ENCODE measurements around the gene FLT4.

DNA sequence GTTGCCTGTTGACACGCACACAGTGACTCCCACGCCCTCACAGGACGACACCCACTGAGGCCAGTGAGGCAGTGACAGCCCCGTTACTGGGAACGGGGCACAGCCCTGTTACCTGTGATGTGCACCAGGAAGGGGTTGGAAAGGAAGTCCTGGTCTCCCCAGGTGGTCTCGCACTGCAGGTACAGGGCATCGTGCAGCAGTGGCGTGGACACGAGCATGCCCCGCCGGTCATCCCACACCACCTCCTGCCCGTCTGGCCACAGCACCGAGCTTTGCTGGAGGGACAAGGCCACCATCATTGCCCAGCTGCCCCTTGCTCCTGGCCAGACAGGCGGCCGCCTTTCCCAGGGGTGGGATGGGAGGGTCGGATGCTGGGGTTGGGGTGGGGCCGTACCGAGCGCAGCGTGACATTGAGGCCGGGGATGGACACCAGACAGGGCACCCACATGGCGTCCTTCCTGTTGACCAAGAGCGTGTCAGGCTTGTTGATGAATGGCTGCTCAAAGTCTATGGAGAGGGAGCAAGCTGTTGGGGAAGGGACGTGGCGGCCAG, 19.5 kb downstream of the FLT4 start:
- no peak for TF ChIP-seq MYC (IDR thresholded peaks at IDR 0.05; ENCODE audit: borderline replicate concordance, low read length)
- TF ChIP-seq, protein P1, sequence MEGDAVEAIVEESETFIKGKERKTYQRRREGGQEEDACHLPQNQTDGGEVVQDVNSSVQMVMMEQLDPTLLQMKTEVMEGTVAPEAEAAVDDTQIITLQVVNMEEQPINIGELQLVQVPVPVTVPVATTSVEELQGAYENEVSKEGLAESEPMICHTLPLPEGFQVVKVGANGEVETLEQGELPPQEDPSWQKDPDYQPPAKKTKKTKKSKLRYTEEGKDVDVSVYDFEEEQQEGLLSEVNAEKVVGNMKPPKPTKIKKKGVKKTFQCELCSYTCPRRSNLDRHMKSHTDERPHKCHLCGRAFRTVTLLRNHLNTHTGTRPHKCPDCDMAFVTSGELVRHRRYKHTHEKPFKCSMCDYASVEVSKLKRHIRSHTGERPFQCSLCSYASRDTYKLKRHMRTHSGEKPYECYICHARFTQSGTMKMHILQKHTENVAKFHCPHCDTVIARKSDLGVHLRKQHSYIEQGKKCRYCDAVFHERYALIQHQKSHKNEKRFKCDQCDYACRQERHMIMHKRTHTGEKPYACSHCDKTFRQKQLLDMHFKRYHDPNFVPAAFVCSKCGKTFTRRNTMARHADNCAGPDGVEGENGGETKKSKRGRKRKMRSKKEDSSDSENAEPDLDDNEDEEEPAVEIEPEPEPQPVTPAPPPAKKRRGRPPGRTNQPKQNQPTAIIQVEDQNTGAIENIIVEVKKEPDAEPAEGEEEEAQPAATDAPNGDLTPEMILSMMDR (IDR thresholded peaks at IDR 0.05), result no peak
- no peak for TF ChIP-seq KDM5A (IDR thresholded peaks at IDR 0.05)
- TF ChIP-seq RAD21 (conservative IDR thresholded peaks at IDR 0.05 in 1 of 2, IDR thresholded peaks at IDR 0.05 in 1 of 2), result no peak
- TF ChIP-seq POLR2A (IDR thresholded peaks at IDR 0.05; ENCODE audit: low read length), result no peak
- TF ChIP-seq HOXA7 (CRISPR knock-in tag; IDR thresholded peaks at IDR 0.05), result no peak
- TF ChIP-seq MAZ (IDR thresholded peaks at IDR 0.05; ENCODE audit: borderline replicate concordance, low read depth, low read length), result no peak
- TF ChIP-seq POLR2AphosphoS2 (conservative IDR thresholded peaks at IDR 0.05; ENCODE audit: low read length), result no peak
- no peak for TF ChIP-seq RFX5 (IDR thresholded peaks at IDR 0.05)
- no peak for TF ChIP-seq MAFK (IDR thresholded peaks at IDR 0.05; ENCODE audit: partially characterized antibody)
- TF ChIP-seq BHLHE40 (IDR thresholded peaks at IDR 0.05; ENCODE audit: low read depth, low read length), result no peak
- TF ChIP-seq, protein P2, sequence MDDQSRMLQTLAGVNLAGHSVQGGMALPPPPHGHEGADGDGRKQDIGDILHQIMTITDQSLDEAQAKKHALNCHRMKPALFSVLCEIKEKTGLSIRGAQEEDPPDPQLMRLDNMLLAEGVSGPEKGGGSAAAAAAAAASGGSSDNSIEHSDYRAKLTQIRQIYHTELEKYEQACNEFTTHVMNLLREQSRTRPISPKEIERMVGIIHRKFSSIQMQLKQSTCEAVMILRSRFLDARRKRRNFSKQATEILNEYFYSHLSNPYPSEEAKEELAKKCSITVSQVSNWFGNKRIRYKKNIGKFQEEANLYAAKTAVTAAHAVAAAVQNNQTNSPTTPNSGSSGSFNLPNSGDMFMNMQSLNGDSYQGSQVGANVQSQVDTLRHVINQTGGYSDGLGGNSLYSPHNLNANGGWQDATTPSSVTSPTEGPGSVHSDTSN (IDR thresholded peaks at IDR 0.05), result no peak
- TF ChIP-seq NPAS2 (CRISPR knock-in tag; IDR thresholded peaks at IDR 0.05; ENCODE audit: borderline replicate concordance), result no peak
- TF ChIP-seq, protein P3, sequence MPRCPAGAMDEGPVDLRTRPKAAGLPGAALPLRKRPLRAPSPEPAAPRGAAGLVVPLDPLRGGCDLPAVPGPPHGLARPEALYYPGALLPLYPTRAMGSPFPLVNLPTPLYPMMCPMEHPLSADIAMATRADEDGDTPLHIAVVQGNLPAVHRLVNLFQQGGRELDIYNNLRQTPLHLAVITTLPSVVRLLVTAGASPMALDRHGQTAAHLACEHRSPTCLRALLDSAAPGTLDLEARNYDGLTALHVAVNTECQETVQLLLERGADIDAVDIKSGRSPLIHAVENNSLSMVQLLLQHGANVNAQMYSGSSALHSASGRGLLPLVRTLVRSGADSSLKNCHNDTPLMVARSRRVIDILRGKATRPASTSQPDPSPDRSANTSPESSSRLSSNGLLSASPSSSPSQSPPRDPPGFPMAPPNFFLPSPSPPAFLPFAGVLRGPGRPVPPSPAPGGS (IDR thresholded peaks at IDR 0.05), result no peak

All from A549 (cell line).